Body of pancreas (tissue), 4 donors: ENCODE measurements around the gene PLAAT2. TPM values are rescaled to one million over a fixed set of nuclear protein-coding genes. Genes with fewer than 3 reads are reported as not detected.

ENCODE experiments used
- ATAC-seq: fragments of 150-250 bp; one replicate; pipeline ENCODE4 v1.9.1; 2016
- DNase-seq, 4 donors: peaks; one replicate each; pipeline ENCODE4 v3.0.0-alpha.2; 2019
- H3K27ac ChIP-seq, 4 donors: fragments of 200-600 bp; sonication (generic); 1 replicate in 3 of 4; 2 replicates in 1 of 4; pipeline versions ENCODE4 v1.5.1 to v1.6.1; 2016 to 2019; ENCODE audit warnings: mild to moderate bottlenecking in 1 of 4, mixed read lengths in 1 of 4, moderate library complexity in 1 of 4
- H3K27me3 ChIP-seq, 2 donors: fragments of 200-600 bp; sonication (generic); one replicate each; pipeline ENCODE4 v1.6.0; 2016; ENCODE audit warnings: mild to moderate bottlenecking in 1 of 2
- H3K36me3 ChIP-seq, 2 donors: fragments of 200-600 bp; sonication (generic); replicated peaks in 1 of 2; 2 replicates each; pipeline ENCODE4 v1.5.1; 2016; ENCODE audit warnings: low read depth in 2 of 2; ENCODE audit not compliant: insufficient read depth in 1 of 2
- H3K4me1 ChIP-seq: fragments of 200-600 bp; sonication (generic); one replicate; pipeline ENCODE4 v1.6.0; 2016
- H3K4me3 ChIP-seq, 2 donors: fragments of 200-600 bp; sonication (generic); 1 replicate in 1 of 2; 2 replicates in 1 of 2; pipeline ENCODE4 v1.5.1; 2016 to 2019
- H3K9me3 ChIP-seq, 3 donors: fragments of 200-600 bp; sonication (generic); 1 replicate in 2 of 3; 2 replicates in 1 of 3; pipeline ENCODE4 v1.5.1; 2016
- POLR2A ChIP-seq, 3 donors: fragments of 450-650 bp; IDR thresholded peaks; one replicate each; pipeline ENCODE4 v1.6.1; 2016; ENCODE audit warnings: antibody characterized with exemption in 3 of 3, mild to moderate bottlenecking in 2 of 3
- WGBS, 2 donors: methylation state at CpG; one replicate each; pipeline ENCODE4 v1.1.5; 2017; 5-methylcytosine and 5-hydroxymethylcytosine counted together
- intact Hi-C: fragments of 100-400 bp; cut with DNase I; formaldehyde crosslinking; loops from one replicate; pipeline ENCODE4 v1.15.1; 2023
- total RNA-seq, 2 donors: library from RNA; depleted of rRNA; stranded (reverse); fragments of >200 nt; gene quantifications; one replicate each; pipeline ENCODE4 v1.1.0, GENCODE V29; 2016
- TF ChIP-seq, protein P1 (sequence below), 7 experiments: fragments of 450-650 bp in 4 of 7; fragments of 200-600 bp in 3 of 7; sonication (generic) in 3 of 7; IDR thresholded peaks; one replicate each; pipeline ENCODE4 v1.5.1; 2016 to 2019; ENCODE audit warnings: antibody characterized with exemption in 7 of 7

The PLAAT2 gene
- total RNA-seq, 2 donors from 2014 or later: not detected

DNA sequence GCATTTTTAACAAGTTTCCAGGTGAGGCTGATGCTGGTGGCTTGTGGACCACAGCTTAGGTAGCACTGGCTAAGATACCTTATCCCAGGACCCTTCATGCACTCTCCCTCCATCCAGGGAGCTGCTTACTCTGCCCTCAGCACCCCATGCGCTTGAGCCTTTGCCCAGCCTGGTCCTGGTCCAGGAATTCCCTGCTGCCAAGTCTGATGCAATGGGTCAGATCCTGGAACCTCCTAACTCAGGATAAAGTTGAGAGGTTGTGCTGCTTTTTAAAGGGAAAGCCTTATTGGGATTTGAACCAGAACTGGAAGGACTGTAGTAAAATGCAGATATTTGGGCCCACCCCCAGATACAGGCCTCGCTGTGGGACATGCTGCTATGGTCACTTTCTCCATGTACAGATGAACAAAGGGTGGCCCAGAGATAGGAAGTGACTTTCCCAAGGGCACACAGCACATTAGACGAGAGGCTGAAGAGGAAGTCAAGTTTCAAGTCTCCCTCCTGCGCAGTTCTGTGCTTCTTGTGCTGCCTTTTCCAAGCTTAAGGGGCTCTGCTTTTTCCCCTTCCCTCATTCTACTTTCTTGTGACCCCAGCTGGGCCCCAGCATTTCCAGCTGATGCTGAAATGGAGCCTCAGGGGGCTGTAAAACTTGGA, 58.1 kb downstream of the PLAAT2 start:
- intact Hi-C loops: loop anchor here (10.0 kb wide), 1 partner anchor 130 kb away; no protein-coding TSS in a partner anchor
- Histone ChIP-seq H3K9me3 (no peaks in the 10 kb centered on the region), H3K4me1 (peaks cover 50% of the 10 kb centered on the region), H3K4me3 (no peak overlapping the region), H3K36me3 (no peaks in the 10 kb centered on the region), H3K27ac (no peak overlapping the region), H3K27me3 (no peaks in the 10 kb centered on the region)
- DNase-seq: peak; percentile 83 to 89 (median 86)
- ATAC-seq: peak; percentile 80
- no peak for TF ChIP-seq POLR2A (IDR thresholded peaks at IDR 0.05)
- TF ChIP-seq, protein P1, sequence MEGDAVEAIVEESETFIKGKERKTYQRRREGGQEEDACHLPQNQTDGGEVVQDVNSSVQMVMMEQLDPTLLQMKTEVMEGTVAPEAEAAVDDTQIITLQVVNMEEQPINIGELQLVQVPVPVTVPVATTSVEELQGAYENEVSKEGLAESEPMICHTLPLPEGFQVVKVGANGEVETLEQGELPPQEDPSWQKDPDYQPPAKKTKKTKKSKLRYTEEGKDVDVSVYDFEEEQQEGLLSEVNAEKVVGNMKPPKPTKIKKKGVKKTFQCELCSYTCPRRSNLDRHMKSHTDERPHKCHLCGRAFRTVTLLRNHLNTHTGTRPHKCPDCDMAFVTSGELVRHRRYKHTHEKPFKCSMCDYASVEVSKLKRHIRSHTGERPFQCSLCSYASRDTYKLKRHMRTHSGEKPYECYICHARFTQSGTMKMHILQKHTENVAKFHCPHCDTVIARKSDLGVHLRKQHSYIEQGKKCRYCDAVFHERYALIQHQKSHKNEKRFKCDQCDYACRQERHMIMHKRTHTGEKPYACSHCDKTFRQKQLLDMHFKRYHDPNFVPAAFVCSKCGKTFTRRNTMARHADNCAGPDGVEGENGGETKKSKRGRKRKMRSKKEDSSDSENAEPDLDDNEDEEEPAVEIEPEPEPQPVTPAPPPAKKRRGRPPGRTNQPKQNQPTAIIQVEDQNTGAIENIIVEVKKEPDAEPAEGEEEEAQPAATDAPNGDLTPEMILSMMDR (IDR thresholded peaks at IDR 0.05): no peak
- WGBS, 2 donors: 37 to 38% methylated on average over 3 to 4 of the region's 4 CpGs

DNA sequence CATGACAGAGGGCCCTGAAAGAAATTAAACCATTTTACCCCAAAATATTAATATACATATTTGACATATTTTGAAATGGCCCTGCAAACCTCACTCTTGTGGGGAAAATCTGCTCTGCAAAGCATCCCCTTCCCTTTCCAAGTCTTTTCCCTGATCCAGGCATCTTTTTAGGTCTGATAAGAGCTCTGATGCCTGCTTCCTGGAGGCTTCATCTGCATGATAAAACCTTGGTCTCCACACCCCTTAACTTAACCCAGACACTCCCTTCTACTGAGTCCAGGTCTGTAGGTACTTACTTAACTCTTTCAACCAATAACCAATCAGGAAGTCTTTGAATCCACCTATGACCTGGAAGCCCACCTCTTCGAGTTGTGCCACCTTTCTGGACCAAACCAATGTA, 59.1 kb downstream of the PLAAT2 start:
- no peaks in the 10 kb centered on the region for H3K36me3 ChIP-seq
- H3K27me3 ChIP-seq: no peaks in the 10 kb centered on the region
- DNase-seq: no peak
- no peak for ATAC-seq
- H3K4me1 ChIP-seq: peaks cover 50% of the 10 kb centered on the region
- no peak overlapping the region for H3K4me3 ChIP-seq
- TF ChIP-seq, protein P1 (IDR thresholded peaks at IDR 0.05): no peak
- no peak for TF ChIP-seq POLR2A (IDR thresholded peaks at IDR 0.05)
- intact Hi-C loops: loop anchor here (10.0 kb wide), 1 partner anchor 131 kb away; no protein-coding TSS in a partner anchor
- no peak overlapping the region for H3K27ac ChIP-seq
- H3K9me3 ChIP-seq: no peaks in the 10 kb centered on the region
- whole genome bisulfite sequencing, 2 donors: 85 to 87% methylated on average over 1 of the region's 1 CpG

- no peaks in the 10 kb centered on the region for H3K27me3 ChIP-seq
- WGBS, 2 donors: 52 to 53% methylated on average over 6 of the region's 6 CpGs
- DNase-seq: peak in 3 of 4 donors; percentile 29 to 46 (median 32)
- H3K9me3 ChIP-seq: no peaks in the 10 kb centered on the region
- no peak overlapping the region for H3K4me3 ChIP-seq
- ATAC-seq: no peak
- peak overlapping the region in 3 of 4 donors; percentile 9 to 56 (median 40) for H3K27ac ChIP-seq
- TF ChIP-seq, protein P1 (IDR thresholded peaks at IDR 0.05): no peak
- no peak for TF ChIP-seq POLR2A (IDR thresholded peaks at IDR 0.05)
- peaks cover 50% of the 10 kb centered on the region for H3K4me1 ChIP-seq
- intact Hi-C loops: loop anchor here (10.0 kb wide), 1 partner anchor 131 kb away; no protein-coding TSS in a partner anchor
- no peaks in the 10 kb centered on the region for H3K36me3 ChIP-seq
Measured at GRCh38 chr11:63503492-63503891, 59.7 kb downstream of the PLAAT2 start.

Other genes with a start within 250 kb of the PLAAT2 start
- under 1 TPM in 1 of 2 donors, not detected in 1; 0.66 TPM for gene SLC22A9, start 193.6 kb downstream of the PLAAT2 start, total RNA-seq
- 1 to 10 TPM; 2.6 to 9.6 TPM for gene PLAAT5, start 72.2 kb downstream of the PLAAT2 start, total RNA-seq
- gene LGALS12, start 57.3 kb downstream of the PLAAT2 start, total RNA-seq: 10 to 100 TPM in 1 of 2 donors, under 1 TPM in 1; 0.78 to 11.2 TPM
- gene PLAAT4, start 26.6 kb downstream of the PLAAT2 start, total RNA-seq: 10 to 100 TPM in 1 of 2 donors, 1 to 10 TPM in 1; 4.0 to 14.5 TPM
- gene PLAAT3, start 51.1 kb upstream of the PLAAT2 start, total RNA-seq: 10 to 100 TPM; 22.6 to 55.0 TPM
- 10 to 100 TPM; 17.8 to 32.7 TPM for gene ATL3, start 108.0 kb upstream of the PLAAT2 start, total RNA-seq
- 10 to 100 TPM; 62.8 to 63.6 TPM for gene RTN3, start 118.1 kb upstream of the PLAAT2 start, total RNA-seq
- 10 to 100 TPM; 13.2 to 23.1 TPM for gene ZFTA, start 205.4 kb upstream of the PLAAT2 start, total RNA-seq